Gastrocnemius medialis (tissue), 4 donors: ENCODE results near the gene H3-3A.

Experiments
- CTCF ChIP-seq, 5 experiments: fragments of 450-650 bp in 3 of 5; fragments of 200-600 bp in 2 of 5; sonication (generic) in 2 of 5; IDR thresholded peaks in 4 of 5; conservative IDR thresholded peaks in 1 of 5; 1 replicate in 4 of 5; 2 replicates in 1 of 5; pipeline ENCODE4 v1.5.1; 2016 to 2019; ENCODE audit warnings: antibody characterized with exemption in 5 of 5, mild to moderate bottlenecking in 3 of 5, moderate library complexity in 3 of 5
- POLR2A ChIP-seq, 2 donors: fragments of 450-650 bp; IDR thresholded peaks; one replicate each; pipeline ENCODE4 v1.6.1; 2017; ENCODE audit warnings: antibody characterized with exemption in 2 of 2, mild to moderate bottlenecking in 2 of 2, moderate library complexity in 2 of 2

- TF ChIP-seq POLR2A (IDR thresholded peaks at IDR 0.05) (no peak), CTCF (IDR thresholded peaks at IDR 0.05 in 4 of 5, conservative IDR thresholded peaks at IDR 0.05 in 1 of 5) (no peak)
These were observed 38.8 kb upstream of the H3-3A start for GRCh38 chr1:226023735-226024134.
